Endothelial cell of umbilical vein (primary cell): ENCODE measurements around the gene GPR32. TPM values are rescaled to one million over a fixed set of nuclear protein-coding genes. Genes with fewer than 3 reads are reported as not detected.

Experiments
- BruUV-seq: library from RNA; stranded (reverse); fragments of 400-500 nt; replicated peaks from 2 replicates; lab custom pipeline; 2021; lab: Mats Ljungman, UMichigan
- CTCF ChIA-PET: fragments of 300-600, 350-600 bp; sonication (Branson Sonifier 250); formaldehyde crosslinking; loops from one replicate; lab custom pipeline; 2021; ENCODE audit warnings: antibody characterized with exemption, inconsistent platforms; lab: Charles Lee
- POLR2A ChIA-PET: fragments of 300-600, 350-600 bp; sonication (Branson Sonifier 250); formaldehyde crosslinking; loops from one replicate; lab custom pipeline; 2021; ENCODE audit warnings: antibody characterized with exemption, inconsistent platforms; lab: Charles Lee
- DNase-seq: peaks from one replicate; pipeline ENCODE4 v3.0.0-alpha.2; 2011; ENCODE audit warnings: low read depth, low spot score
- FAIRE-seq: peaks from 2 replicates; lab custom pipeline; 2011; peaks lifted over from hg19 to GRCh38; lab: Jason Lieb, UNC
- H2AFZ ChIP-seq: 2 replicates; pipeline ENCODE4 v1.6.0; 2012; ENCODE audit warnings: low read depth, low read length, control low read depth, inconsistent platforms
- H3K27ac ChIP-seq: 2 replicates; pipeline ENCODE4 v1.5.1; 2011; ENCODE audit warnings: low read depth, mild to moderate bottlenecking, control low read depth, low read length, moderate library complexity; ENCODE audit not compliant: insufficient read depth
- H3K27me3 ChIP-seq, 2 experiments: 2 replicates each; pipeline versions ENCODE4 v1.6.0 to v1.6.1; 2011; ENCODE audit warnings: low read length in 2 of 2, mixed read lengths in 1 of 2; ENCODE audit not compliant: control insufficient read depth in 2 of 2, insufficient read depth in 2 of 2
- H3K36me3 ChIP-seq, 2 experiments: 2 replicates in 1 of 2; 3 replicates in 1 of 2; pipeline ENCODE4 v1.5.1; 2011; ENCODE audit warnings: low read length in 2 of 2, mild to moderate bottlenecking in 1 of 2, moderate library complexity in 1 of 2; ENCODE audit not compliant: control insufficient read depth in 2 of 2, insufficient read depth in 2 of 2; ENCODE audit errors: extremely low read depth in 1 of 2
- H3K4me1 ChIP-seq: 3 replicates; pipeline ENCODE4 v1.5.1; 2011; ENCODE audit warnings: mild to moderate bottlenecking, low read length; ENCODE audit not compliant: control insufficient read depth, insufficient read depth; ENCODE audit errors: extremely low read depth
- H3K4me2 ChIP-seq: 2 replicates; pipeline ENCODE4 v1.6.1; 2011; ENCODE audit warnings: low read length, control low read depth, mixed read lengths; ENCODE audit not compliant: insufficient read depth
- H3K4me3 ChIP-seq, 3 experiments: fragments of 200-600 bp in 1 of 3; sonication (generic), shearing (Covaris generic) in 1 of 3; replicated peaks in 1 of 3; 2 replicates each; pipeline ENCODE4 v1.5.1; 2011 to 2016; ENCODE audit warnings: control low read depth in 3 of 3, low read length in 3 of 3, mild to moderate bottlenecking in 2 of 3, inconsistent platforms in 1 of 3, low read depth in 1 of 3, moderate library complexity in 1 of 3; ENCODE audit not compliant: insufficient read depth in 1 of 3
- H3K79me2 ChIP-seq: 2 replicates; pipeline ENCODE4 v1.6.0; 2012; ENCODE audit warnings: low read length, inconsistent platforms; ENCODE audit not compliant: control insufficient read depth, insufficient read depth
- H3K9ac ChIP-seq: replicated peaks from 2 replicates; pipeline ENCODE3; 2011; ENCODE audit warnings: low read length, control low read depth; ENCODE audit not compliant: insufficient read depth; ENCODE audit errors: extremely low read depth
- H3K9me1 ChIP-seq: replicated peaks from 3 replicates; pipeline ENCODE4 v1.6.0; 2011; ENCODE audit warnings: mild to moderate bottlenecking, low read length; ENCODE audit not compliant: control insufficient read depth, insufficient read depth; ENCODE audit errors: extremely low read depth
- H3K9me3 ChIP-seq: replicated peaks from 2 replicates; pipeline ENCODE4 v1.5.1; 2012; ENCODE audit warnings: low read length, inconsistent platforms; ENCODE audit not compliant: control insufficient read depth, insufficient read depth
- H4K20me1 ChIP-seq: replicated peaks from 2 replicates; pipeline ENCODE3; 2011; ENCODE audit warnings: mild to moderate bottlenecking, low read length; ENCODE audit not compliant: control insufficient read depth, insufficient read depth; ENCODE audit errors: extremely low read depth
- CTCF ChIP-seq, 2 donors: IDR thresholded peaks; 1 replicate in 1 of 2; 2 replicates in 1 of 2; pipeline ENCODE4 v1.5.1; 2011; ENCODE audit warnings: low read length in 2 of 2, mild to moderate bottlenecking in 2 of 2, moderate library complexity in 2 of 2, control low read depth in 1 of 2, inconsistent platforms in 1 of 2, low read depth in 1 of 2; ENCODE audit not compliant: insufficient read depth in 1 of 2; ENCODE audit errors: extremely low read depth in 1 of 2
- EZH2 ChIP-seq: IDR thresholded peaks from 2 replicates; pipeline ENCODE4 v1.6.1; 2012; ENCODE audit warnings: borderline replicate concordance, low read depth, mild to moderate bottlenecking, moderate library complexity, low read length, inconsistent platforms; ENCODE audit not compliant: severe bottlenecking
- FOS ChIP-seq: IDR thresholded peaks from 2 replicates; pipeline ENCODE4 v1.6.1; 2011; ENCODE audit warnings: mild to moderate bottlenecking, low read length, moderate library complexity, borderline replicate concordance; ENCODE audit not compliant: insufficient read depth
- GATA2 ChIP-seq: IDR thresholded peaks from 2 replicates; pipeline ENCODE4 v1.7.0; 2011; ENCODE audit warnings: low read depth, mild to moderate bottlenecking, moderate library complexity, mixed read lengths, low read length; ENCODE audit not compliant: insufficient read length, insufficient read depth
- JUN ChIP-seq: IDR thresholded peaks from 2 replicates; pipeline ENCODE4 v1.6.1; 2011; ENCODE audit warnings: borderline replicate concordance, low read depth; ENCODE audit not compliant: insufficient read length, insufficient read depth
- MAX ChIP-seq: IDR thresholded peaks from 2 replicates; pipeline ENCODE4 v1.6.1; 2011; ENCODE audit not compliant: insufficient read depth, insufficient read length
- MYC ChIP-seq: IDR thresholded peaks from one replicate; pipeline ENCODE4 v1.6.1; 2011; ENCODE audit warnings: mild to moderate bottlenecking, low read depth, low read length
- POLR2A ChIP-seq: IDR thresholded peaks from 2 replicates; pipeline ENCODE4 v1.6.1; 2012; ENCODE audit warnings: low read depth, mild to moderate bottlenecking, control low read depth, low read length
- POLR2AphosphoS5 ChIP-seq: IDR thresholded peaks from 2 replicates; pipeline ENCODE4 v1.6.1; 2012; ENCODE audit warnings: low read depth, mild to moderate bottlenecking, control low read depth, low read length, moderate library complexity; ENCODE audit not compliant: insufficient read depth
- dilution Hi-C: fragments of 300-500 bp; cut with MboI; formaldehyde crosslinking; loops from one replicate; pipeline ENCODE4 v1.15.0; 2019; ENCODE audit warnings: low sequenced_read_pairs; ENCODE audit not compliant: extremely low pct_ligation_motif_present
- intact Hi-C: fragments of 100-400 bp; cut with micrococcal nuclease; formaldehyde crosslinking; loops from one replicate; pipeline ENCODE4 v1.10.0; 2022
- polyA plus RNA-seq, 4 experiments: library from polyadenylated mRNA; depleted of rRNA in 3 of 4; stranded (reverse) in 3 of 4; unstranded in 1 of 4; fragments of >200 nt; gene quantifications; 2 replicates each; pipeline versions ENCODE4 v1.2.1 to v1.2.3, GENCODE V29; 2011 to 2012; ENCODE audit warnings: missing spikeins in 1 of 4
- total RNA-seq: library from RNA; stranded (reverse); gene quantifications from 2 replicates; pipeline ENCODE4 v1.2.3, GENCODE V29; 2021

The GPR32 gene
- total and polyA plus RNA-seq, 2 donors (not counting 3 experiments of a cell fraction or from before 2014, with no cell fraction given): not detected

- ChIA-PET CTCF (interaction anchor here (1.0 kb wide), 1 partner anchor 123 kb away, joined by 3 read pairs; no protein-coding TSS in a partner anchor), POLR2A (interaction anchor here (1.1 to 1.2 kb wide), 2 partner anchors 12 to 90 kb away, joined by 3 to 5 read pairs; no protein-coding TSS in a partner anchor)
- Histone ChIP-seq H3K4me2 (no peak overlapping the region), H2AFZ (no peak overlapping the region), H3K9me1 (no peaks in the 10 kb centered on the region), H4K20me1 (no peaks in the 10 kb centered on the region), H3K27ac (no peak overlapping the region), H3K9me3 (no peaks in the 10 kb centered on the region), H3K27me3 (no peaks in the 10 kb centered on the region), H3K4me3 (no peak overlapping the region), H3K79me2 (no peaks in the 10 kb centered on the region), H3K9ac (no peak overlapping the region), H3K4me1 (no peaks in the 10 kb centered on the region), H3K36me3 (peaks cover 0 to 5% of the 10 kb centered on the region in 2 experiments)
- FAIRE-seq (no peak), DNase-seq (no peak)
- dilution Hi-C loops: no loop called here
- no peak for TF ChIP-seq EZH2
- TF ChIP-seq GATA2: no peak
- no peak for TF ChIP-seq MYC
- no peak for TF ChIP-seq POLR2AphosphoS5
- TF ChIP-seq JUN: no peak
- TF ChIP-seq FOS: no peak
- no peak for TF ChIP-seq MAX
- no peak for TF ChIP-seq CTCF (IDR thresholded peaks at IDR 0.05; ENCODE audit: extremely low read depth in 1 of 2, insufficient read depth in 1 of 2, low read depth in 1 of 2, low read length in 2 of 2)
- no peak for TF ChIP-seq POLR2A
- no TSS peak for BruUV-seq
- intact Hi-C loops: no loop called here
These were observed 22.3 kb downstream of the GPR32 start for GRCh38 chr19:50792272-50793250.
